NCI-H2196 treated with DMSO at 0.1 percent for 48 hours (cell line): ENCODE measurements around the gene SLC4A2.
"Not testable (repeated sequence)": the region's sequence is repeated elsewhere in the genome, so short reads cannot be mapped to it uniquely, and the experiment has no call there.

Experiments
- DNase-seq: peaks from one replicate; lab custom pipeline; 2025; ENCODE audit not compliant: unreplicated experiment; lab: John Stamatoyannopoulos, UW

SLC4A2 gene

GRCh38 chr7:151040616-151041375, 18.6 kb upstream of the SLC4A2 start:
- no peak for DNase-seq

GRCh38 chr7:151043449-151043848, 15.9 kb upstream of the SLC4A2 start:
- not testable (repeated sequence) for DNase-seq

- no peak for DNase-seq
These were observed 15.4 kb upstream of the SLC4A2 start for GRCh38 chr7:151043959-151044358.

GRCh38 chr7:151045262-151045661, 14.1 kb upstream of the SLC4A2 start:
- no peak for DNase-seq

GRCh38 chr7:151045967-151046366, 13.4 kb upstream of the SLC4A2 start:
- no peak for DNase-seq

- DNase-seq: no peak
These were observed 12.5 kb upstream of the SLC4A2 start for GRCh38 chr7:151046603-151047573.

GRCh38 chr7:151047976-151048815, 11.2 kb upstream of the SLC4A2 start, which contains the start of gene ASIC3:
TSS of gene ASIC3 (plus strand) at chr7:151048531. CDS start at chr7:151048886, 355 bp downstream.
- no peak for DNase-seq

GRCh38 chr7:151048911-151049463, 10.4 kb upstream of the SLC4A2 start:
- DNase-seq: no peak

- no peak for DNase-seq
These were observed 8.3 kb upstream of the SLC4A2 start for GRCh38 chr7:151051108-151051507.

- DNase-seq: no peak
These were observed 6.3 kb upstream of the SLC4A2 start for GRCh38 chr7:151053096-151053495.

- no peak for DNase-seq
These were observed 5.6 kb upstream of the SLC4A2 start for GRCh38 chr7:151053751-151054150.

GRCh38 chr7:151056283-151056665, 3.1 kb upstream of the SLC4A2 start:
- no peak for DNase-seq

GRCh38 chr7:151056666-151057505, 2.5 kb upstream of the SLC4A2 start:
- no peak for DNase-seq

- no peak for DNase-seq
These were observed 1.8 kb upstream of the SLC4A2 start, which contains the start of gene CDK5 for GRCh38 chr7:151057506-151057988. TSS of gene CDK5 (minus strand) at chr7:151057897. CDS start at chr7:151057848, 49 bp downstream.

GRCh38 chr7:151057989-151058780, 1.2 kb upstream of the SLC4A2 start:
- peak; percentile 88 for DNase-seq

GRCh38 chr7:151058781-151059366, 515 bp upstream of the SLC4A2 start:
- no peak for DNase-seq

- DNase-seq: no peak
These were observed 675 bp downstream of the SLC4A2 start for GRCh38 chr7:151060113-151060415.

- no peak for DNase-seq
These were observed 1.2 kb downstream of the SLC4A2 start for GRCh38 chr7:151060416-151061212.
